ENCODE measurements around the gene TRIM37.

DNA sequence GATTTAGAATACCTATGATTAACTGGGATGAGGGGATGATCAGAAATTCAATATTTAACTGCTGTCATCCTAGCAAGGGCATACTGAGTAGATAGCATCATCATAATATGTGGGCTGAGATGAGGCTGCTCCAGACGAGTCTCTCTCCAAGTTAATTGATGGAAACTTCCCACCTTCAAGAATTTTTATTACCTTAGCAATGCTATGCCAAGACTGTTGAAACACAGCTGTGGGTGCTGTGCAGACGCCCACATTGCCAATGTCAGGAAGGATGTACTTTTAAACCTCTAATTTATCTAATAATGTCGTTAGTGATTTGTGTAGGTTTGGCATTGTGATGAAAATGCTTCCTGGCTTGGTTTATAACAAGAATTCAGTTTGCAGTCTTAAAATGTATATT lies 170.4 kb downstream of the TRIM37 start:
- TF ChIP-seq EZH2 (IDR thresholded peaks at IDR 0.05; ENCODE audit: insufficient read depth, low read length): no peak
- TF ChIP-seq, protein P1, sequence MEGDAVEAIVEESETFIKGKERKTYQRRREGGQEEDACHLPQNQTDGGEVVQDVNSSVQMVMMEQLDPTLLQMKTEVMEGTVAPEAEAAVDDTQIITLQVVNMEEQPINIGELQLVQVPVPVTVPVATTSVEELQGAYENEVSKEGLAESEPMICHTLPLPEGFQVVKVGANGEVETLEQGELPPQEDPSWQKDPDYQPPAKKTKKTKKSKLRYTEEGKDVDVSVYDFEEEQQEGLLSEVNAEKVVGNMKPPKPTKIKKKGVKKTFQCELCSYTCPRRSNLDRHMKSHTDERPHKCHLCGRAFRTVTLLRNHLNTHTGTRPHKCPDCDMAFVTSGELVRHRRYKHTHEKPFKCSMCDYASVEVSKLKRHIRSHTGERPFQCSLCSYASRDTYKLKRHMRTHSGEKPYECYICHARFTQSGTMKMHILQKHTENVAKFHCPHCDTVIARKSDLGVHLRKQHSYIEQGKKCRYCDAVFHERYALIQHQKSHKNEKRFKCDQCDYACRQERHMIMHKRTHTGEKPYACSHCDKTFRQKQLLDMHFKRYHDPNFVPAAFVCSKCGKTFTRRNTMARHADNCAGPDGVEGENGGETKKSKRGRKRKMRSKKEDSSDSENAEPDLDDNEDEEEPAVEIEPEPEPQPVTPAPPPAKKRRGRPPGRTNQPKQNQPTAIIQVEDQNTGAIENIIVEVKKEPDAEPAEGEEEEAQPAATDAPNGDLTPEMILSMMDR (IDR thresholded peaks at IDR 0.05; ENCODE audit: insufficient read depth, low read depth, low read length): no peak

Measured in astrocyte (in vitro differentiated cells and primary cell).